Measurements from ENCODE around the gene AGPS. TPM values are rescaled to one million over a fixed set of nuclear protein-coding genes. Genes with fewer than 3 reads are reported as not detected.

Gene AGPS
- total and polyA plus RNA-seq, 9 of the 15 experiments (the other 6 are each of a cell fraction or from before 2014, with no cell fraction given): 15.5 to 211 (median 63.1) TPM

- WGBS (ENCODE audit: insufficient coverage, low coverage, missing lambda C conversion rate): 47% methylated on average over 2 of the region's 2 CpGs
- BruUV-seq (replicated peaks): no TSS peak
- POLR2A ChIA-PET: interaction anchor here (0.7 to 1.1 kb wide), 3 partner anchors 9 to 375 kb away, joined by 3 to 5 read pairs (median 3); partner anchors contain the start of gene AGPS
- H3K4me3 ChIP-seq: no peak overlapping the region
- peaks cover 34% of the 10 kb centered on the region for H3K79me2 ChIP-seq (ENCODE audit: control insufficient read depth, insufficient read depth, low read length)
- intact Hi-C loops (cut with micrococcal nuclease) (no loop called here), in situ Hi-C loops (cut with MboI) (no loop called here)
- H3K27me3 ChIP-seq (ENCODE audit: control insufficient read depth in 2 of 2, insufficient read depth in 2 of 2, low read length in 2 of 2): no peaks in the 10 kb centered on the region
- no peak overlapping the region for H2AFZ ChIP-seq (ENCODE audit: low read depth, low read length)
- H3K9me1 ChIP-seq (ENCODE audit: control insufficient read depth, insufficient read depth, low read length): no peaks in the 10 kb centered on the region
- H3K36me3 ChIP-seq (ENCODE audit: control insufficient read depth, insufficient read depth, low read length): peaks cover 25% of the 10 kb centered on the region; the same call in 2 of the 3 replicates
- ATAC-seq: no peak
- H3K27ac ChIP-seq (ENCODE audit: extremely low read depth, low read depth, low read length): no peak overlapping the region
- FAIRE-seq: no peak
- CTCF ChIA-PET (ENCODE audit: low intra/inter-chr PET ratio): no interaction called here
- no peak for DNase-seq (ENCODE audit: extremely low read depth in 1 of 4, low spot score in 3 of 4)
- no peak overlapping the region for H3K4me2 ChIP-seq (ENCODE audit: insufficient read depth, low read length)
- H3K9me3 ChIP-seq (replicated peaks; ENCODE audit: control insufficient read depth, insufficient read depth, low read depth, low read length): no peaks in the 10 kb centered on the region
- H3K4me1 ChIP-seq (replicated peaks in 1 of 2; ENCODE audit: control insufficient read depth in 2 of 2, insufficient read depth in 2 of 2, low read length in 2 of 2): no peaks in the 10 kb centered on the region
- H4K20me1 ChIP-seq (replicated peaks; ENCODE audit: control insufficient read depth, insufficient read depth, low read length): no peaks in the 10 kb centered on the region
- H3K9ac ChIP-seq (ENCODE audit: insufficient read depth in 1 of 2, low read depth in 2 of 2, low read length in 2 of 2): no peak overlapping the region
- TF ChIP-seq MXI1 (IDR thresholded peaks at IDR 0.05; ENCODE audit: low read depth, low read length) (no peak), ZNF253 (CRISPR knock-in tag; conservative IDR thresholded peaks at IDR 0.05) (no peak), ZBTB1 (CRISPR knock-in tag; IDR thresholded peaks at IDR 0.05; ENCODE audit: borderline replicate concordance, low read depth) (no peak), MIER1 (IDR thresholded peaks at IDR 0.05; ENCODE audit: low read depth) (no peak), ZZZ3 (IDR thresholded peaks at IDR 0.05) (no peak), TAF15 (IDR thresholded peaks at IDR 0.05; ENCODE audit: low read depth, low read length) (no peak), PTTG1 (tag; IDR thresholded peaks at IDR 0.05; ENCODE audit: low read depth) (no peak), RBM15 (IDR thresholded peaks at IDR 0.05; ENCODE audit: insufficient read depth, low read length) (no peak), ZNF766 (CRISPR knock-in tag; conservative IDR thresholded peaks at IDR 0.05) (no peak), ZC3H11A (IDR thresholded peaks at IDR 0.05; ENCODE audit: low read depth, low read length) (no peak), KDM4B (IDR thresholded peaks at IDR 0.05; ENCODE audit: borderline replicate concordance in 2 of 2, low read depth in 1 of 2) (no peak), MTA2 (IDR thresholded peaks at IDR 0.05; ENCODE audit: low read depth) (no peak), CHD7 (IDR thresholded peaks at IDR 0.05; ENCODE audit: low read depth, low read length) (no peak)
Measured at GRCh38 chr2:177383935-177384334, 8.6 kb upstream of the AGPS start.
